GM21423 (cell line): ENCODE data around the gene CALML3.

ENCODE experiments used
- ATAC-seq: cut with Tn5 transposase; IDR thresholded peaks from one replicate; pipeline ENCODE4 v1.9.1; 2021; ENCODE audit warnings: mild to moderate bottlenecking, moderate library complexity; ENCODE audit not compliant: unreplicated experiment

Gene CALML3

DNA sequence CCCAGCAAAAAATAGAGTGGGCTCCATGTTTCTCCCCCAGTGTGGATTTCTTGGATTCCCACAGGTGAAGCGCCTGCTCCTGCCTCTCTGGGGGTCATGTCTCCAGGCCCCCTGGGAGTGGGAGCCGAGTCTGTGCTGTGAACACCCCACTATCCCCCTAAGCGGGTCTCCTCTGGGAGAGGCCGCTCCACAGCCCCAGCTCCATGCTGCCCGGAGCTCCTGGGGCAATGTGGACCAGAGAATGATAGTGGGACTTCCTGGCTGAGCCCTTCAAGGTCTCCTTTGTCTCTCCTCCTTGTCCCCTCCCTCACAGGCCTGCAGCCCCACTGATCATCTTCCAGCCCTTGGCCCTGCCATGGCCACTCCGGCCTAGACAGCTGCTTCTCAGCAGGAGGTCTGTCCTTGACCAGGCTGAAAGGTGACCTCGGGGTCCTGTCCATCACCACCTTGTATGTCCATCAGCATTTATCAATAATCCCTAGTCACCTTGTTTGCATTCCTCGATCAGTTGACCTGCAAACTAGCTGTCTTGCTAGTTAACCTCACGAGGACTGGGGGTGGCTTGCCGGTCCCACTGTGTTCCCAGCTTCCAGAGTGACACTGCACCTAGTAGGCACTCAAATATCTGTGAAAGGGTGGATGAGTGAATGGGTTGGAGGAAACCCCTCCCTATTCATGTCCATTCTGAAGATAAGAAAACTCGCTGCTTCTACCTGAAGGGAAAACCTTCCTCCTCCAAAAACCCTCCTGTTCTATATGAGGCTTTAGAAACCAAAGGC, 776 bp upstream of the CALML3 start:
- ATAC-seq = no peak

DNA sequence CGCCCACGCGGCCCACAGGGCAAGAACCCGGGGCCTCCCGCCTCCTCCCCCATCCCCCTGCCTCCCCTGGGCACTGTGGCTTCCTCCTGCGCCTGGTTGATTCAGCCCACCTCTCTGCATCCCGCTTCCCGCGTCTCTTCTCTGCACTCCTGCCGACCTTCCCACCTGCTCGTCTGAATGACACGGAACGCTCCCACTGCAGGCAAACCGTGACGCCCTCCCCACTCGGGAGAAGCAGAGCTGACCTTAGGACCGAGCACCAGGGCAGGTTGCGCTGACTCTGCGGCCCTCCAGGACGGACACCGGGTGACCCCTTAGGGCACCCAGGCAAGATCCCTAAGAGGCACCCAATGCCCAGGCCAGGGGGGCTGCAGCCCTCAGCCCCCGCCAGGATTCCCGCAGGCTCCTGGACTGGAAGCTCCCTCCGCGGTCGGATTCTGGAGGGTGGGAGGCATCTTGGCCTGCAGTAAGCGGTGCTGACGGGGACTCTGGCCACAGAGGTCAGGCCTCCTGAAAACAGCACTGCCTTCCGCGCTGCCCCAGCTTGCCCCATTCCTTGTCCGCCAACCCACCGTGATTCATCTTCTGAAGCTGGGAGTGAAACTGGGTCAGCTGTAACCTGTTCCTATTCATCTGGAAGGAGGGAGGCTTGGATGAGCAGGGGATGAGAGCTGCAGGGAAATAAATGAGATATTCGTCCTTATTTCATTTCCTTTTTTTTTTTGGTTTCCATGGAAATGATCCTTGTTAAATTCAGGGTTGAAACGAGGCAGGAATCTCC, 990 bp downstream of the CALML3 start:
- no peak for ATAC-seq

DNA sequence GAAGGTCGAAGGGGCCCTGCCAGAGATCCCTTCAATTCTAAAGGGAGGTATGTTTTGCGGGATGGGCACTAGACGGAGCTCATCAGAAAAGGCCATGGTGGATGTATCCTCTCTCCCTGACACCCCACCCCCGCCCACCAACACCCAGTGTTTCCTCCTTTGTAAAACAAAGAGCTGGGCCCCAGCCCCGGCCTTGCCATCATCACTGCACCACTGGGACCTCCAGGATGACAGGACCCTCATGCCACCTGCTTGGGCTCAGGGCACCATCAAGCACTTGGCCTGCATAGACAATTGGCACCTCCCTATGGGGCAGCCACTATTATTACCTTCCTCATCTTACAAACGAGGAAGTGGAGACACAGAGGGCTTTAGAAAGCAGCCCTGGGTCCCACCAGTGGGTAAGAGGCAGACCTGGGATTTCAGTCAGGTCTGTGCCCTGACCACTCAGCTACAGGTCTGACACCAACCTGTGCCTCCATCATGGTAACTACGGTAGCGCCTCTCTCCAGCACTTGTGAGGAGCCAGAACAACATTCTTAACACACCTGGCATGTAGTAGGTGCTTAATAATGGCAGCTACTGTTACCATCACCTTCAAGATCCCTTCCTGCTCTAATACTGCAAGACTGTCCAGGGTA, 2.0 kb downstream of the CALML3 start:
- no peak for ATAC-seq

DNA sequence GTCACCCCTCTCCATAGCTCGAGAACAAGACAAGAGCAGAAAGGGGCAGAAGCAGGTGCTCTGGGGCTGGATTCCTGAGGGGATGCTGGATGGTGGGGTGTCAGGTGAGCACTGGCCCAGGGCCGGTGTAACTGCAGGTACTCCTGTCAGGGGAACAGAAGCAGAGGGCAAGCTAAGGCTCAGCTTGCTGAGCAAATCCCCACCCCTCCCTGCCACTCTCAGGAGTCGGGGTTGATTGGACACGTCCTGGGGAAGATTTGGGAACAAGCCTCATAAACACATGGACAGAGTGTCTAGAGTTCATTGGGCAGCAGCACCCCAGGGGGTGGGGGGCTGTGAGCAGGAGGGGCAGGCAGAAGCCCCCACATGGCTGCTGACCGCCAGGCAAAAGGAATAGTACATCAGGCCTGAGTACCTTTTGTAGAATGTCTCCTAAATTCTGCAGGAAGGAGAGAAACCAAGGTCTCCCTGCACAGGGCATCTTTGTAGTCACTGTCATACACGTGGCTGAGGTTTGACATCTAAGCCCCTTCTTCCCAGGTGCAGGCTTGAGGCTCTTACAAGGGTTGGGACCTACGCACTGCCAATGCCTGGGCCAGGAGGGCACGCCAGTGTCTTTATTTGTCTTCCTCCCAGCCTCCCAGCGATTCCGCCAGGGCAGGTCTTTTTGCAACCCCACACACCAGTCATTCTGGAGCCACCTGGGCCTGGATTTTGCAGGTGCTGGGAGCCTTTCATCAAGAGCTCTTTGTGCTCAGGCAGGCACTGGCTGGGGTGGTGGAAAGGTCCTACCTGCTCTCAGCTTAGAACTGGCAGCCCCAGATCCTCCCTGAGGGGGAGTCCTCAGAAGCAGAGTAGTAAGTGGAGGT, 2.8 kb downstream of the CALML3 start:
- no peak for ATAC-seq

DNA sequence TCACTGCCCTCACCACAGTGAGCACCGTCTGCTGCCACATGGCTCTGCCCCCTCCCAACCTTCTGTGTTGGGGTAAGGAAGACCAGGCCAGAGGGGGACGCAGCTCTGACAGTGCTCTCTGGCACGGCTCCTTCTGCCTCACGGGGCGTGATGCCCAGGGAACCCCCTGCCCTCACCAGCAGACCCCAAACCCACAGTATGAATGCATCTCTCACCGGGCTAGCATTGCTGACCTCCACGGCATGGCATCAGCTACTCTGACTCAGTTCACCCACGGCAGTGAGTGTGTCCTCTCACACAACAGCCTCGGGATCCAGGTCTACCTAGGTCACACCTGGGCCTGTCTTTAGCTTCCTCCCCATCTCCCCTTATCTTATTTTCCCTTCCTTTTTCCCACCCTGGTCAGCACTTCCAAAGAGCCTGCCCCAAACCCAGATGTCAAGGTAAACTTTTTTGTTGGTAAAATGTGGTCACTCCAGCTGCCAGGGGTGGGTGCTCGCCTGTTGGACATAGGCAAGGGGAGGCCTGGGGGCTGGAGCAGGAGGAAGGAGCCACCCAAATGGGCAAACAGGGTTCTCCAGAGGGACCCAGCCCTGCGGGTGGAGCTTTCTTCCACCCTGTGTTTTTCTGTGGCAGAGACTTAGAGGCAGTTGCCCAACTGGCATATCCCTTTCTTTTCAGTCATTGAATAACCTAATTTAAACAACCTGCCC, 4.4 kb downstream of the CALML3 start:
- no peak for ATAC-seq

DNA sequence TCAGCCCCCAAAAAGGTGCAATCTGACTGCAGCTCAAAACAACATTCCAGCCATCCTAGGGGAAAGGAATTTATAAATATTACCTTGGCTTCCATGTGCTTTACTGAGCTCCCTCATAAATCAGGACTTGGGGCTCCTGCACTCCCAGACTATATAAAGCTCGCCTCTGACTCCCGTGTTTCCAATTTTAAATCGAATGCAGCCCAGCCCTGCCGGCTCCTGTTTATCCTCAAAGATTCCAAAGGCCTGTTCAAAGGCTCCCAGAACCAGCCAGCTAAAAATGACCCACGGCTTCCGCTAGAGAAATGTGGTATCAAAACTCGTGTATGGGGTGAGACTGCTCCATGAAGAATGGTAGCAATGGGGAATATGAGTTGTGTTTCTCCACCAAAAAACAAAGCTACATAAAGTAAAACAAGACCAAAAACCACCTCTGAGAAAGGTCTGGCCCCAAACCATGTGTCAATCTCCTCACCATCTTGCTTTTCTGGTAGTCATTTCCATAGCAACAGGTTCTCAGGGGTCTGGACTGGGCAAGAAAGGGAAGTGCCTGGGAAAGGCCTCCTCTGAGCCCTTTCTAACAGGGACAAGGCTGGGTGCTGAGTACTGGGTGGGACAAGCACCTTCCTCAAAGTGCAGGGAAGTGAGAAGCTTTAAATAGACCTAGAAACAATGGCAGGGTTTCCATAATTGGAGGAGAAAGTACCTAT, 5.1 kb downstream of the CALML3 start:
- no peak for ATAC-seq

DNA sequence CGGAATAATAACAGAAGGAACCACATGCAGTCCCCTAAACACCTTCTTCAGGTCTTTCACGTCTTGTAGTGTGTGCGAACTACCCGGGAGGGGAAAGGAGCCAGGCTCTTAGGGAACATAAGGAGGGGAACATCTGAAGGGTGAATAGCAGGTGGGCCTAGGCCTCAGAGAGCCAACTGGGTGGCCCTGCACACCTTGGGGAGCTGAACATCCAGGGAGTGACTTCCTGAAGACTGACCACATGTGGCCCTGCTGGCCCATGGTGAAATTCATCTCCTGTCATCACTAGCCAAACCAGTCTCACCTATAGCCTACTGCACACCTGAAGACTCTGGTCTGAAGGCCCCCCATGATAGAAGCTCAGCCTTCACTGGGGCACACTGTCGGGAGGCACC, 5.6 kb downstream of the CALML3 start:
- no peak for ATAC-seq

DNA sequence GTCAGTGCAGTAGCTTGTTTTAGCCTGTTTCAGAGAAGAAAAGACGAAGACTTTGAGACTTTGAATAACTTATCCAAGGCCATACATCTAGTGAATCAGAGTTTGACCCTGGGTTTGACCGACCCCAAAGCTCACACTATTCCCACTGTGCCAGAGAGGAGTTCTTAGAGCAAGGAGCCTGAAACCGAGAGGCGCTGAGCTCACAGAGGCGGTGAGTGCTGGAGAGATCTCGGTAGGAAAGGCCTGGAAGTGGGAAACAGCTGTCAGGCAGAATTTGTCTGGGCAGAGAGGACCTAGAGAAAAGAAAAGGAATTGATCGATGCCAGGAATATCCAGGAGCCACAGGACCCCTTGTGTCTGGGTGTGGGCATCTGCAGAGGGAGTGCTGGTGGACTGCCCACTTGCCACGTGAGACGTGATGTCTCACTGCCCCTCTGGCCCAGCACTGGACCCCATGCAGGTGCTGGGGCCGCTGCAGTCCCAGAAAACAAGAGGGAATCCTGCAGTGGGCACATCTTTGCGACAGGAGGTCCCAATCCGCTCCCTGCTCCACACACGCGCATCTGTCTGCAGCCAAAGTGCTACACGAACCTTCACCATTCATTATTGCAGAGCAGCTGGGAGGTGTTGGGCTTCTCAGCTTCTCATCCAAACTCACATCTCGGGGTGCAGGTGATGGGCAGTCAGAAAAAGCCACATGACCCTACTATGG, 6.2 kb downstream of the CALML3 start:
- no peak for ATAC-seq

DNA sequence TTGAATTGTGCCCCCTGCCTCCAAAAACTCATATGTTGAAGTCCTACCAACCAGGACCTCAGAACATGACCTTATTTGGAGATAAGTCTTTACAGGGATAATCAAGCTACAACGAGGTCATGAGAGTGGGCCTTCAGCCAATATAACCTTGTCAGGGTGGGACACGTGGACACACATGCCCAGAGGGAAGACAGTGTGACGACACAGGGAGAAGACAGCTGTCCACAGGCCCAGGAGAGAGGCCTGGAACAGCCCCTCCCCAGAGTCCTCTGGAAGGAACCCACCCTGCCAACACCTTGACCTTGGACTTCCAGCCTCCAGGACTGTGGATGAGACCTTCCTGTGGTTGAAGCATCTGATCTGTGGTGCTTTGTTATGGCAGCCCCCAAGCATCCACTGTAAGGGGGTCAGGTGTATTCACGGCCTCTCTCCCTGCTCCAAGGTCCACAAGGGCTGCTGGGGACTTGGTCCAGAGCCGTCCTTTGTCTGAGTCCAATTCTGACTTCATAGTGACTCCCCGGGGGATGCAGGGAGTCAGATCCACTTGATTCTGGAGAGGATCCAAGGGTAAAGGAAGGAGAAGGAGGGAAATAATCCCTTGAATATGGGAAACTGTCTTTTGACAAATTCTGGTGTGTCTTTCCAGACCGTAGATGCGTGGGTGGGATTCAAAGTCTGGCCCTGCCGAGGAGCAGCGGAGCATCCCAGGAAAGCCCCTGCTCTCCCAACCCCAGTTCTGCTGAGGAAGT, 7.0 kb downstream of the CALML3 start:
- ATAC-seq = no peak

DNA sequence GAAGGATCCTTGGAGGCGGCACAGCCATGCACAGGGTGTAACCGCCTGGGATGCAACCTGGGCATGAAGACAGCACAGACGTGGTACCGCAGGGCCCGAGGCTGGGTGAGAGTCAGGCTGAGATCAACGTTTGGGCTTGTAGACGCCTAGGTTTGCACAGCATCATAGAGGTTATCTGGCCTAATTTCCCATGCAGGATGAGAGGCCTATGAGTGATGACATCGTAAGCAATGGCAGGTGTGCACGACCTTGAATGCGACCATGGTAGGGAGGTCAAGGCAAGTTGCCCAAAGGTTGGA, 7.5 kb downstream of the CALML3 start:
- ATAC-seq = no peak

DNA sequence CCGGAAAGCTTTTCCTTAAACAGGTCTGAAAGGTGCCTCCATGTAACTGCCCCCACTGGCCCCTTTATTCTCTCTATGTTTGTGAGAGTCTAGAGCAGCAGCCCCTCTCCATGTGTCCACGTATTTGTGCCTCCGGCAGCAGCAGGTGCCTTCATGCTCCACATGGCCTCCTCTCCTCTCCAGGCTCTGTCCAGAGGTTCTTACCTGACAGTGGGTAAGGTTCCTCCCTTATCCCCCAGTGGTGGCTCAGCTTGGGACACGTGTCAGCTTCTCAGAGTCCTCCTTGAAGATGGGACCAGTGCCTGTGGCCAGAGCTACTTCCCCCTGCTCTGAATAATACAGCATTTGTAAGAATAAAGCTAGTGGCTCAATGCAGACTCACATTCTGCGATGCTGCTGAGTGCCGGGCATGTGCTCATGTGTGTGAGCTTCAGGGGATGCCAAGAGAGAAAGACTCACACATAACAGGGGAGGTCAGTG, 7.9 kb downstream of the CALML3 start:
- ATAC-seq = no peak

DNA sequence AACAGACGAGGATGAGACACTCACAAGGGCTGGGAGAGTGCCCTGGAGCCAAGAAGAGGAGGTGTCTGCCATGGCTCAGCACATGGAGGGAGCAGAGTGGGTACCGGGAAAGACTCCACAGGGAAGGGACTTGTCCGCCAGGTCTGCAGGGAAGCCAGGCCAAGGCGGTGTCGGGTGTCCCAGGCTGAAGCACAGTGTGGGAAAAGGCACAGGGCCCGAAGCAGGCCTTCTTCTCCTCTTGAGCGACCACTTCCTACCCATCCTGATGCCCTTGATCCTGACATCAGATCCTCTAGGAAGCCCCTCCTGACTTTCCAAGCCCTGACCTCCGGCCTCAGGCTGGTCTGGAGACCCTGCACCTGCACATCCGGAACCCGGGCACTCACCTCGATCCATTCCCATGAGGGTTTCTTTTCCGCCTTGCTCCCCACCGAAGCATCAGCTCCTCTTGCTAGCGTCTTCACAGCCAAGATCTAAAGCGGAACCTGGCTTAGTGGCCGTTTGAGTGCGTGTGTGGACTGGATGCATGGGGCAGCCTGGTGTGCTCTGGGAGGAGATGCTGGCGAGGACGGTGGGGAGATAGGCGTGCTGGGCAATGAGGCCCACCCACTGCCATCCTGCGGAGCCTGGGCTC, 8.5 kb downstream of the CALML3 start:
- no peak for ATAC-seq

DNA sequence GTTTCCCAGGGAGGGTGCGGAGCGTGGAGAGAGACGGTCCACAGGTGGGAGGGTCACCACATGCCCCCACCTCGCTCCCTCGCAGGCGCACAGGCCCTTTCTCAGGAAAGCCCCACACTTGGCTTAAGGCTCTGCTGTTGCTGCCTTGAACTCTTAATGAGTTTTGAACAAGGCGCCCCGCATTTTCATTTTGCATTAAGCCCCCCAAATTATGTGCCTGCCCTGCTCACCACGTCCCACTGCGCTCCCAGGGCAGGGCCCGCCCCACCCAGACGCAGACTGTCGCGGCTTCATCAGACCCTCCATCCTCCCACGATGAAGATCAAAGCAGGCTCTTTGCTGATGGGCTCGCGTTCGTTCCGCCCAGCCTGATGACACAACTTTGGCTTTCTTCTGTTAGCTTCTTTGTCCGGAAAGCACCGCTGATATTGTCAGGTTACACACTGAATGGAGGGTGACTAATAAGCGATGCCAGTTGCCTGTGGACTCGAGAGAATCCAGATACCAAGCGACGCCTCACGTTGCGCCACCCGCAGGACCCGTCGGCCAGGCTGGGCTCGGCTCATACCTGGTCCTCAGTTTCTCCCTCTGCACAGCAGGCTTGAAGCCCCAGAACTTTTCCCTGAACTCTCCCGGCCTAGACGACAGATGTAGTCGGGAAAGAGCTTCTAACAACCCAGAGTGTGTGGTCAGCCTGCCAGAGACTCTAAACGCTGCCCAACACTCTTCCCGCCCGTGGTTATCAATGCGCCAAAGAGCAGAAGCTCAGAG, 9.5 kb downstream of the CALML3 start:
- ATAC-seq = no peak

DNA sequence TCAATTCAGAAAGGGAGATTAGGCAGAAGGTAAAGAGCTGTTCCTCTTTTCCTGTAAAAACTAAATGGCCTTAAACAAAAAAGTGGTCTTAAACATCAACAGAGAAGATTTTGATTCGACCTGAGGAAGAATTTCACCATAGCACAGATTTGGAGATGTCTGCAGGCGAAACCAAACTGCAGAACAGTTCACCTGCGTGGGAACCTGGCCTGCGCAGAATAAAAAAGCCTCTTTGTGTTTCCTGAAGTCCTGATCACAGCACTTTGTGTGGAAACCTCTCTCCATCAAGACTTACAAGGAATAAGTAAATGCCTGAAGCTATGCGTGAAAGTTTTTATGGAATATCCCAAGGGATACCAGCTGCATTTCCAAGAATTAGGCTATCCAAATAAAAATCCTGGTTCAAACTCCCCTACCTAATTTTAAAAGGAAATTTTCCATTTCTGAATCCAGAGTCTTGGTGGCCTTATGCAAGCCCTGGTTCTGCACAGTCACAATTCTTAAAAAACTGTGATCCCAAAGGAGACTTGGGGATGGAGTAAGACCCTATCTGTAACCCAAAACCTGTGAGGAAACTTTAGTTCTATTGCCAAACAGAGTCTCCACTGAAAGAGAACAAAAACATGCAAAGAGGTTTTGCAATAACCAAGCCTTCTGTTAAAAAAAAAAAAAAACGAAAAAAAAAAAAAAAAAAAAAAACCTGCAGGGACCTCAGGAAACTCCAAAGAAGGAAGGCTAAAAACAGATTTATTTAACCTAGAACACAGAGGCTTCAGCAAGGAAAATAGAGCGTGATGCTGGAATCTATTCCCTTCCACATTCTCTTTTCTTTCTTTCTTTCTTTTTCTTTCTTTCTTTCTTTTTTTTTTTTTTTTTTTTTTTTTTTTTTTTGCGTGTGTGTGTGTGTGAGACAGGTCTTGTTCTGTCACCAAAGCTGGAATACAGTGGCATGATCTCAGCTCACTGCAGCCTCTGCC, 10.4 kb downstream of the CALML3 start:
- no peak for ATAC-seq

DNA sequence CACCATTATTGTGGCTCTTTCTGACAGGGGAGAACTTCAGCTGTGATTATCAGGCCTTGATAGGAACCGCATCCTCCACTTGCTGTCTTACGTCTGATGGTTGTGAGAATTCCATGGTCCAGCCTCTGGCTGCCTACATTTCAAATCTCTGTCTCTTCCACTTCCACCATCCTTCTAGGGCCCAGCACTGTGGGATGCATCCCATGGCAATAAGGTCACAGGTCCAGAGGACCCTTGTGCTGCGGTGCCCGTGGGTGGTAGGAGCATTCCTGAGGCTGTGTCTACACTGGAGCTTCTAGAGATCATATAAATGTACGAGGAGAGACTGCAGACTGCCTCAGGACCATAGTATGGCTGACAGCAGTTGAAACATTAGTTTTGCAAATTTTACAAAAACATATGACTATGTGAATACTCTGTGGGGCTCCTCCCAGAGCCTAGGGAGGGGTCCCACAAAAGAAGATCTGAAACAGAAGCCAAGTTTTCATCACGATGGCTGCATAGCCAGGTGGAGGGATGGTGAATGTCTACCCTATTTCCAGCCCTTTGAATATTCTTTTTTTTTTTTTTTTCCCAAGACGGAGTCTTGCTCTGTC, 11.8 kb downstream of the CALML3 start:
- ATAC-seq = no peak

DNA sequence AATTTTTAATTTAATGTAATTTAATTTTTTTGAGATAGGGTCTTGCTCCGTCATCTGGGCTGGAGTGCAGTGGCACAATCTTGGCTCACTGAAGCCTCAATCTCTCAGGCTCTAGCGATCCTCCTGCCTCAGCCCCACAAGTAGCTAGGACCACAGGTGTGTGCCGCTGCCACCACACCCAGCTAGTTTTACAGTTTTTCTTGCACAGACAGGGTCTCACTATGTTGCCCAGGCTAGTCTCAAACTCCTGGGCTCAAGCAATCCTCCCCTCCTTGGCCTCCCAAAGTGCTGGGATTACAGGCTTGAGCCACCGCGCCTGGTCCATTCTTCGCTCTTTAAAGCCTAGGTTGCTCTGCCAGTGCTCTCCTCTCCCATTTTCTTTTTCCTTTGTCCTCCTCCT, 12.9 kb downstream of the CALML3 start:
- ATAC-seq = no peak
